ENCODE measurements around the gene PGA4.
"Not testable (repeated sequence)": the region's sequence is repeated elsewhere in the genome, so short reads cannot be mapped to it uniquely, and the experiment has no call there.

The PGA4 gene

GRCh38 chr11:61207636-61208310 lies 14.4 kb upstream of the PGA4 start:
- DNase-seq, result not testable (repeated sequence)

GRCh38 chr11:61210629-61211028 lies 11.5 kb upstream of the PGA4 start:
- not testable (repeated sequence) for DNase-seq

GRCh38 chr11:61211327-61211952 lies 10.7 kb upstream of the PGA4 start:
- DNase-seq, result not testable (repeated sequence)

- DNase-seq, result not testable (repeated sequence)
Measured at GRCh38 chr11:61212202-61212601, 9.9 kb upstream of the PGA4 start.

- DNase-seq, result not testable (repeated sequence)
Measured at GRCh38 chr11:61213711-61214324, 8.3 kb upstream of the PGA4 start.

- DNase-seq, result not testable (repeated sequence)
Measured at GRCh38 chr11:61218306-61218705, 3.8 kb upstream of the PGA4 start.

- not testable (repeated sequence) for DNase-seq
Measured at GRCh38 chr11:61219016-61219415, 3.1 kb upstream of the PGA4 start.

- not testable (repeated sequence) for DNase-seq
Measured at GRCh38 chr11:61222692-61223091, 545 bp downstream of the PGA4 start.

- not testable (repeated sequence) for DNase-seq
Measured at GRCh38 chr11:61226457-61227137, 4.5 kb downstream of the PGA4 start.

GRCh38 chr11:61229458-61229857 lies 7.3 kb downstream of the PGA4 start:
- DNase-seq, result not testable (repeated sequence)

GRCh38 chr11:61231033-61231432 lies 8.9 kb downstream of the PGA4 start:
- not testable (repeated sequence) for DNase-seq

GRCh38 chr11:61231585-61231984 lies 9.4 kb downstream of the PGA4 start:
- DNase-seq, result not testable (repeated sequence)

- not testable (repeated sequence) for DNase-seq
Measured at GRCh38 chr11:61232548-61233145, 10.5 kb downstream of the PGA4 start.

GRCh38 chr11:61237130-61237529 lies 15.0 kb downstream of the PGA4 start:
- DNase-seq, result not testable (repeated sequence)

GRCh38 chr11:61240288-61240687 lies 18.1 kb downstream of the PGA4 start:
- not testable (repeated sequence) for DNase-seq

- DNase-seq, result not testable (repeated sequence)
Measured at GRCh38 chr11:61240875-61241274, 18.7 kb downstream of the PGA4 start, which contains the start of gene PGA5. PGA5 (plus strand) TSS chr11:61241175; CDS start chr11:61241227, 52 bp downstream.

GRCh38 chr11:61241526-61241925 lies 19.4 kb downstream of the PGA4 start:
- not testable (repeated sequence) for DNase-seq

GRCh38 chr11:61245284-61245964 lies 23.3 kb downstream of the PGA4 start:
- DNase-seq, result not testable (repeated sequence)

GRCh38 chr11:61248071-61248470 lies 25.9 kb downstream of the PGA4 start:
- not testable (repeated sequence) for DNase-seq

- not testable (repeated sequence) for DNase-seq
Measured at GRCh38 chr11:61249201-61249600, 27.1 kb downstream of the PGA4 start.

- not testable (repeated sequence) for DNase-seq
Measured at GRCh38 chr11:61250796-61251765, 28.9 kb downstream of the PGA4 start.

All from NCI-H226 (cell line).